ENCODE data around the gene RASSF3.
"Not testable (repeated sequence)": the region's sequence is repeated elsewhere in the genome, so short reads cannot be mapped to it uniquely, and the experiment has no call there.

The RASSF3 gene

DNA sequence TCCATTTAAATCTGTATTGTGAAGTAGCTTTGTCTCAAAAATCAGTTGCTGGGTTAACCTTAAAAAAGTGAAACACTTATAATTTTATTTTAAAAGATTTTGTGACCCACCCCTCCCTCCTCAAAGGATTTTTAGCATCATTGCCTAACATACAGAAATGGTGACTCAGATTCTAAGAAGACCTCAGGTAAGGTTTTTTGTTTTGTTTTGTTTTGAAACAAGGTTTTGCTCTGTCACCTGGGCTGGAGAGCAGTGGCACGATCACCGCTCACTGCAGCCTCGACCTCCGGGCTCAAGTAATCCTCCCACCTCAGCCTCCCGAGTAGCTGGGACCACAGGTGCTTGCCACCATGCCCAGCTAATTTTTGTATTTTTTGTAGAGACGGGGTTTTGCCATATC, 74.8 kb downstream of the RASSF3 start:
- TF ChIP-seq, protein P1, sequence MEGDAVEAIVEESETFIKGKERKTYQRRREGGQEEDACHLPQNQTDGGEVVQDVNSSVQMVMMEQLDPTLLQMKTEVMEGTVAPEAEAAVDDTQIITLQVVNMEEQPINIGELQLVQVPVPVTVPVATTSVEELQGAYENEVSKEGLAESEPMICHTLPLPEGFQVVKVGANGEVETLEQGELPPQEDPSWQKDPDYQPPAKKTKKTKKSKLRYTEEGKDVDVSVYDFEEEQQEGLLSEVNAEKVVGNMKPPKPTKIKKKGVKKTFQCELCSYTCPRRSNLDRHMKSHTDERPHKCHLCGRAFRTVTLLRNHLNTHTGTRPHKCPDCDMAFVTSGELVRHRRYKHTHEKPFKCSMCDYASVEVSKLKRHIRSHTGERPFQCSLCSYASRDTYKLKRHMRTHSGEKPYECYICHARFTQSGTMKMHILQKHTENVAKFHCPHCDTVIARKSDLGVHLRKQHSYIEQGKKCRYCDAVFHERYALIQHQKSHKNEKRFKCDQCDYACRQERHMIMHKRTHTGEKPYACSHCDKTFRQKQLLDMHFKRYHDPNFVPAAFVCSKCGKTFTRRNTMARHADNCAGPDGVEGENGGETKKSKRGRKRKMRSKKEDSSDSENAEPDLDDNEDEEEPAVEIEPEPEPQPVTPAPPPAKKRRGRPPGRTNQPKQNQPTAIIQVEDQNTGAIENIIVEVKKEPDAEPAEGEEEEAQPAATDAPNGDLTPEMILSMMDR (IDR thresholded peaks at IDR 0.05; ENCODE audit: low read depth, low read length) = no peak
- H3K4me3 ChIP-seq (ENCODE audit: low read depth, low read length) = no peak overlapping the region

DNA sequence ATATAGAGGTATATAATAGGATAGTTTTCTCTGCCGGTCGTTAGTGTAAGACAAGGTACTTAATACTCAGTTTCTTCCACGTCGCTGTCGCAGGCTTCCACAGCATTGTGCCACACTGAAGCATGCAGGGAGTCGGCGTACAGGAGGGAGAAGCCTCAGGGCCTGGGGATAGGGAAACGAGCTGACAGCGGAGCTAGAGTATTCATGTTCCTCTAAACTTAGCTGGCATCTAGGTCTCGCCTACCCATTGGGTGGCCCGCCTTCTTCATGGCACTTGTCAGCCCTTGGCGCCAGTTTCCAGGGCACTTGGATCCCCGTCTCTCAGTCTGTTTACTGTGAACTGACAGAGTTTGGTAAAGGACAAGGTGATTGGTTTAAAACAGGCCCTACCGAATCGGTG, 75.3 kb downstream of the RASSF3 start:
- TF ChIP-seq, protein P1 (IDR thresholded peaks at IDR 0.05; ENCODE audit: low read depth, low read length) = no peak
- no peak overlapping the region for H3K4me3 ChIP-seq (ENCODE audit: low read depth, low read length)

DNA sequence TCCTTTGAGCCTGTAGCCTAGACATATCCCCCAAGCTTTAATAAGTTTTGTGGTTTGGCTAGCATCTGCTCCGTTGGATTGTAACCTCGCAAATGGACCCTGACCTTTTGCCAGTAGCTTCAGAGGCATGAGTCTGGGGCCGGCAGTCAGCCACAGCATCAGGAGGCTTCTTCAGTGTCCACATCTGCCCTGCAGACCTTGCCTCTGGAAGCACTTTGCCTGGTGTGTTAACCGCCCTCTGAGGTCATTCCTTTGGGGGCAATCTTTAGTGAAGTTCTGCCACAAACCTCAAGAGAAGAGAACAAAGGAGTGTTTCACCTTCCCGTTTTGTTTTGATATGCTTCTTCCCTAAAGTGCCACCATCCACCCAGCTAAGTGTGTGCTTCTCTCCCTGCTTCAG, 77.5 kb downstream of the RASSF3 start:
- H3K4me3 ChIP-seq (ENCODE audit: low read depth, low read length) = no peak overlapping the region
- TF ChIP-seq, protein P1 (IDR thresholded peaks at IDR 0.05; ENCODE audit: low read depth, low read length) = no peak

DNA sequence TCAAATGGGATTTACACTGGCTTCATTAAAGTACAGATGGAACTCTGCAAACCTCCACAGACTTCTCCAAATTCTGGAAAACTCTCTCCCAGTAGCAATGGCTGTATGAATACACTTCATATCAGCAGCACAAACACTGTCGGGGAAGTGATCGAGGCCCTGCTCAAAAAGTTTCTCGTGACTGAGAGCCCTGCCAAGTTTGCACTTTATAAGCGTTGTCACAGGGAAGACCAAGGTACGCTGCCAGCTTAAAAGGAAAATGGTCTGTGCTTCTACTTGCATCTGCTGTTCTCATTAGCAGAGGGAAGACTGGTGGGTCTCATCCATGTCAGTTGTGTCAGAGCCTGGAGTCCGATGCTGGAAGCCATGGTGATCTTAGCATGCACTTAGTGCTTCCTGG, 77.9 kb downstream of the RASSF3 start:
- no peak overlapping the region for H3K4me3 ChIP-seq (ENCODE audit: low read depth, low read length)
- TF ChIP-seq, protein P1 (IDR thresholded peaks at IDR 0.05; ENCODE audit: low read depth, low read length) = no peak

DNA sequence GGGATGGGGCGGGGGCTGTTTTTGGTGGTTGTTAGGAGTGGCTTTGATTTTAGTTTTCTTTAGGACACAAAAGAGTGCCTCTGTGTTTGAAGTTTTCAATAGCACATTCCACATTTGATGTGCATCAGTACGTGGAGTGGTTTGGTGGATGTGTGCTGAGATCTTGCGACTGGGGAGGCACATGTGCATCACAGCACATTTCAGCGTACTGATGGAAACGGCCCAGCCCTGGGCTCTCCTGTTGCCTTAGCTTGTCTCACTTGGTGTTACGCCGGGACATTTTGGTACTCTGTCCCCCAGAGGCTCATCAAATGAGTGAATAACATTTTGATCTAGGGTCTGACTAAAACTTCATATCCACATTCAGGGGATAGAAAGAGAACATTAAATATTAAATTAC, 78.4 kb downstream of the RASSF3 start:
- H3K4me3 ChIP-seq (ENCODE audit: low read depth, low read length) = no peak overlapping the region
- TF ChIP-seq, protein P1 (IDR thresholded peaks at IDR 0.05; ENCODE audit: low read depth, low read length) = no peak

DNA sequence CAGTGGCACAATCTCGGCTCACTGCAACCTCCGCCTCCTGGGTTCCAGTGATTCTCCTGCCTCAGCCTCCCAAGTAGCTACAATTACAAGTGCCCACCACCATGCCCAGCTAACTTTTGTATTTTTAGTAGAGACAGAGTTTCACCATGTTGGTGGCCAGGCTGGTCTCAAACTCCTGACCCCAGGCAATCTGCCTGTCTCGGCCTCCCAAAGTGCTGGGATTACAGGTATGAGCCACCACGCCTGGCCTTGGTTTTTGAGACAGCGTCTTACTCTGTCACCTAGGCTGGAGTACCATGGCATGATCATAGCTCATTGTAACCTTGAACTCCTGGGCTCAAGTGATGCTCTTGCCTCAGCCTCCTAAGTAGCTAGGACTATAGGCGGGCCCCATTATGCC, 79.9 kb downstream of the RASSF3 start:
- not testable (repeated sequence) for H3K4me3 ChIP-seq (ENCODE audit: low read depth, low read length)

DNA sequence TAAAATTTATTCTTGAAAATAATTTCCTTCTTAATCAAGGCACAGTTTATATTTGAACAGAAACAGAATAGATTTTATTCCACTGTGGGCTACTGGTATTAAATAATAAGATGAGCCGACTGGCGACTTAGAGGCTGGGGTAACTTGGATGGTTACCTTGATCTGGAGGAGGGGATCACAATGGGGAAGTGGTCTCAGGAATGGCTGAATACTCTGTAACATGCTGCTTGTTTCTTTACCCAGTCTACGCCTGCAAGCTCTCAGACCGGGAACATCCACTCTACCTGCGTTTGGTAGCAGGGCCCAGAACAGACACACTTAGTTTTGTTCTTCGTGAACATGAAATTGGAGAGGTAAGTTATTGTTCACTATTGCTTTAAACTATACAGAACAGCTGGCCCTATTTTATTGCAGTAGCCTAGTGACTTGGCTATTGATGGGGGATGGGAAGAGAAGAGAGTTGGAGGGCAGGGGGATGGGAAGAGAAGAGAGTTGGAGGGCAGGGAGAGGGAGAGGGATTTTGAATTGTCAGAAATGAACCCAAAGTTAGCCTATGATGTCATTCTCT, 81.0 kb downstream of the RASSF3 start:
- TF ChIP-seq, protein P1 (IDR thresholded peaks at IDR 0.05; ENCODE audit: low read depth, low read length) = no peak
- no peak overlapping the region for H3K4me3 ChIP-seq (ENCODE audit: low read depth, low read length)
